SK-N-SH (cell line): Measurements from ENCODE around the gene ANGPTL8.

Experiments used
- NFIC ChIP-seq: IDR thresholded peaks from 2 replicates; pipeline ENCODE4 v1.4.0; 2012; ENCODE audit warnings: borderline replicate concordance
- NRF1 ChIP-seq: IDR thresholded peaks from 2 replicates; pipeline ENCODE4 v1.6.1; 2012; ENCODE audit warnings: low read depth, mild to moderate bottlenecking, low read length
- RAD21 ChIP-seq: IDR thresholded peaks from 2 replicates; pipeline ENCODE4 v1.6.1; 2012; ENCODE audit warnings: mild to moderate bottlenecking, low read length
- RFX5 ChIP-seq: IDR thresholded peaks from 2 replicates; pipeline ENCODE4 v1.6.1; 2012; ENCODE audit warnings: mild to moderate bottlenecking, improper control_type of control experiment, low read length
- RXRA ChIP-seq: IDR thresholded peaks from 2 replicates; pipeline ENCODE4 v1.4.0; 2012; ENCODE audit warnings: low read depth, mild to moderate bottlenecking, borderline replicate concordance
- TCF12 ChIP-seq: IDR thresholded peaks from 2 replicates; pipeline ENCODE4 v1.4.0; 2012
- TF ChIP-seq, protein P1 (sequence below): fragments of 200-600 bp; sonication (generic); IDR thresholded peaks from 2 replicates; pipeline ENCODE4 v1.6.1; 2017; ENCODE audit warnings: antibody characterized with exemption, mild to moderate bottlenecking, moderate library complexity
- TF ChIP-seq, protein P2 (sequence below): IDR thresholded peaks from 2 replicates; pipeline ENCODE4 v1.6.1; 2012; ENCODE audit warnings: mild to moderate bottlenecking, low read depth, low read length, moderate library complexity
- TF ChIP-seq, protein P3 (sequence below): IDR thresholded peaks from 2 replicates; pipeline ENCODE4 v1.4.0; 2012; ENCODE audit warnings: low read depth

- TF ChIP-seq, protein P1, sequence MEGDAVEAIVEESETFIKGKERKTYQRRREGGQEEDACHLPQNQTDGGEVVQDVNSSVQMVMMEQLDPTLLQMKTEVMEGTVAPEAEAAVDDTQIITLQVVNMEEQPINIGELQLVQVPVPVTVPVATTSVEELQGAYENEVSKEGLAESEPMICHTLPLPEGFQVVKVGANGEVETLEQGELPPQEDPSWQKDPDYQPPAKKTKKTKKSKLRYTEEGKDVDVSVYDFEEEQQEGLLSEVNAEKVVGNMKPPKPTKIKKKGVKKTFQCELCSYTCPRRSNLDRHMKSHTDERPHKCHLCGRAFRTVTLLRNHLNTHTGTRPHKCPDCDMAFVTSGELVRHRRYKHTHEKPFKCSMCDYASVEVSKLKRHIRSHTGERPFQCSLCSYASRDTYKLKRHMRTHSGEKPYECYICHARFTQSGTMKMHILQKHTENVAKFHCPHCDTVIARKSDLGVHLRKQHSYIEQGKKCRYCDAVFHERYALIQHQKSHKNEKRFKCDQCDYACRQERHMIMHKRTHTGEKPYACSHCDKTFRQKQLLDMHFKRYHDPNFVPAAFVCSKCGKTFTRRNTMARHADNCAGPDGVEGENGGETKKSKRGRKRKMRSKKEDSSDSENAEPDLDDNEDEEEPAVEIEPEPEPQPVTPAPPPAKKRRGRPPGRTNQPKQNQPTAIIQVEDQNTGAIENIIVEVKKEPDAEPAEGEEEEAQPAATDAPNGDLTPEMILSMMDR = no peak
- TF ChIP-seq RFX5 (no peak), TCF12 (no peak), NRF1 (no peak), RXRA (no peak), NFIC (no peak), RAD21 (no peak)
- TF ChIP-seq, protein P2, sequence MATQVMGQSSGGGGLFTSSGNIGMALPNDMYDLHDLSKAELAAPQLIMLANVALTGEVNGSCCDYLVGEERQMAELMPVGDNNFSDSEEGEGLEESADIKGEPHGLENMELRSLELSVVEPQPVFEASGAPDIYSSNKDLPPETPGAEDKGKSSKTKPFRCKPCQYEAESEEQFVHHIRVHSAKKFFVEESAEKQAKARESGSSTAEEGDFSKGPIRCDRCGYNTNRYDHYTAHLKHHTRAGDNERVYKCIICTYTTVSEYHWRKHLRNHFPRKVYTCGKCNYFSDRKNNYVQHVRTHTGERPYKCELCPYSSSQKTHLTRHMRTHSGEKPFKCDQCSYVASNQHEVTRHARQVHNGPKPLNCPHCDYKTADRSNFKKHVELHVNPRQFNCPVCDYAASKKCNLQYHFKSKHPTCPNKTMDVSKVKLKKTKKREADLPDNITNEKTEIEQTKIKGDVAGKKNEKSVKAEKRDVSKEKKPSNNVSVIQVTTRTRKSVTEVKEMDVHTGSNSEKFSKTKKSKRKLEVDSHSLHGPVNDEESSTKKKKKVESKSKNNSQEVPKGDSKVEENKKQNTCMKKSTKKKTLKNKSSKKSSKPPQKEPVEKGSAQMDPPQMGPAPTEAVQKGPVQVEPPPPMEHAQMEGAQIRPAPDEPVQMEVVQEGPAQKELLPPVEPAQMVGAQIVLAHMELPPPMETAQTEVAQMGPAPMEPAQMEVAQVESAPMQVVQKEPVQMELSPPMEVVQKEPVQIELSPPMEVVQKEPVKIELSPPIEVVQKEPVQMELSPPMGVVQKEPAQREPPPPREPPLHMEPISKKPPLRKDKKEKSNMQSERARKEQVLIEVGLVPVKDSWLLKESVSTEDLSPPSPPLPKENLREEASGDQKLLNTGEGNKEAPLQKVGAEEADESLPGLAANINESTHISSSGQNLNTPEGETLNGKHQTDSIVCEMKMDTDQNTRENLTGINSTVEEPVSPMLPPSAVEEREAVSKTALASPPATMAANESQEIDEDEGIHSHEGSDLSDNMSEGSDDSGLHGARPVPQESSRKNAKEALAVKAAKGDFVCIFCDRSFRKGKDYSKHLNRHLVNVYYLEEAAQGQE = no peak
- TF ChIP-seq, protein P3, sequence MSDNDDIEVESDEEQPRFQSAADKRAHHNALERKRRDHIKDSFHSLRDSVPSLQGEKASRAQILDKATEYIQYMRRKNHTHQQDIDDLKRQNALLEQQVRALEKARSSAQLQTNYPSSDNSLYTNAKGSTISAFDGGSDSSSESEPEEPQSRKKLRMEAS = no peak
Observed at GRCh38 chr19:11267316-11268085, 28.1 kb downstream of the ANGPTL8 start.
